Upper lobe of left lung (tissue), 6 donors: ENCODE measurements around the gene SLC6A4. TPM values are rescaled to one million over a fixed set of nuclear protein-coding genes. Genes with fewer than 3 reads are reported as not detected.

Source experiments
- ATAC-seq, 2 donors: fragments of 200-7000 bp; cut with Tn5 transposase; one replicate each; pipeline ENCODE4 v1.9.1; 2022; ENCODE audit warnings: mild to moderate bottlenecking in 2 of 2, moderate library complexity in 2 of 2; ENCODE audit not compliant: low FRiP score in 2 of 2
- DNase-seq, 2 donors: peaks; one replicate each; pipeline ENCODE4 v3.0.0-alpha.2; 2019 to 2020
- H3K27ac ChIP-seq, 4 donors: fragments of 200-600 bp; sonication (generic); one replicate each; pipeline ENCODE4 v1.5.1; 2016 to 2019
- H3K27me3 ChIP-seq, 4 donors: fragments of 200-600 bp; sonication (generic); one replicate each; pipeline ENCODE4 v1.5.1; 2017 to 2019
- H3K36me3 ChIP-seq, 4 donors: fragments of 200-600 bp; sonication (generic); one replicate each; pipeline ENCODE4 v1.5.1; 2016 to 2019
- H3K4me1 ChIP-seq, 4 donors: fragments of 200-600 bp; sonication (generic); one replicate each; pipeline ENCODE4 v1.5.1; 2018 to 2019
- H3K4me3 ChIP-seq, 4 donors: fragments of 200-600 bp; sonication (generic); one replicate each; pipeline ENCODE4 v1.5.1; 2017 to 2019; ENCODE audit warnings: mild to moderate bottlenecking in 2 of 4, moderate library complexity in 1 of 4
- H3K9me3 ChIP-seq, 4 donors: fragments of 200-600 bp; sonication (generic); one replicate each; pipeline ENCODE4 v1.5.1; 2018 to 2019
- EP300 ChIP-seq, 4 donors: sonication (generic); formaldehyde crosslinking; IDR thresholded peaks; one replicate each; pipeline ENCODE4 v1.5.1; 2017; ENCODE audit warnings: antibody characterized with exemption in 4 of 4, control low read depth in 2 of 4
- POLR2A ChIP-seq, 4 donors: fragments of 450-650 bp; IDR thresholded peaks; one replicate each; pipeline ENCODE4 v1.5.1; 2016 to 2017; ENCODE audit warnings: antibody characterized with exemption in 4 of 4, mild to moderate bottlenecking in 2 of 4
- POLR2AphosphoS5 ChIP-seq, 2 donors: sonication (generic); formaldehyde crosslinking; IDR thresholded peaks; one replicate each; pipeline ENCODE4 v1.5.1; 2017; ENCODE audit warnings: antibody characterized with exemption in 2 of 2
- WGBS, 2 donors: methylation state at CpG; one replicate each; pipeline ENCODE4 v1.1.5; 2017 to 2018; 5-methylcytosine and 5-hydroxymethylcytosine counted together
- total RNA-seq, 6 donors: library from RNA; depleted of rRNA in 4 of 6; stranded (reverse); fragments of >200 nt in 4 of 6; gene quantifications; one replicate each; pipeline versions ENCODE4 v1.1.0 to v1.2.1, GENCODE V29; 2016 to 2021
- TF ChIP-seq, protein P1 (sequence below), 6 experiments: fragments of 450-650 bp in 4 of 6; fragments of 200-600 bp in 2 of 6; sonication (generic) in 2 of 6; IDR thresholded peaks; one replicate each; pipeline ENCODE4 v1.5.1; 2016 to 2019; ENCODE audit warnings: antibody characterized with exemption in 6 of 6
- donor health status: DM: no; HTN: no; CAD: no; lungs with moderate emphysema.
- donor health status: DM: no; HTN: yes; CAD: no; lungs with severe emphysema.

The SLC6A4 gene
- total RNA-seq, 6 donors from 2014 or later, result 14.7 to 289 (median 44.8) TPM

DNA sequence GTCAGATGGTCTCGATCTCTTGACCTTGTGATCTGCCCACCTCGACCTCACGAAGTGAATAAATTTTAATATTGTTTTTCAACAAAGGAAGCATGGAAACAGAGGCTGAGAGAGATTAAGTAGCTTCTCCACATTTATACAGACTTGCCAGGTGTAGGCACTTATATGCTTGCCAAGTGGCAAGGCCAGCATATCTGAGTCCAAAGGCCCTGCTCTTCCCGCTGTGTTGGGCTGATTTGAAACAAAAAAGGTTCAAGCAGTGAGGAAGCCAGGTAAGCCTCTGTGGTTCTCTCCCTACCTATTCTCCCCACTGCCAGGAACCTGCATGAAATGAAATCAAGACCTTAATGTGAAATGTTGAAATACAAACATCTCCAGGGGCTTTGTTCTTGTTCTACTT is 7.5 kb upstream of the SLC6A4 start:
- Histone ChIP-seq H3K36me3 (peaks cover 0 to 5% (median 2%) of the 10 kb centered on the region in 4 donors), H3K4me1 (peaks cover 8 to 18% (median 13%) of the 10 kb centered on the region in 4 donors), H3K27me3 (peaks cover 0 to 8% (median 4%) of the 10 kb centered on the region in 4 donors), H3K4me3 (no peak overlapping the region), H3K9me3 (no peaks in the 10 kb centered on the region), H3K27ac (no peak overlapping the region)
- ATAC-seq (no peak), DNase-seq (no peak)
- TF ChIP-seq POLR2A (IDR thresholded peaks at IDR 0.05) (no peak), POLR2AphosphoS5 (IDR thresholded peaks at IDR 0.05) (no peak), EP300 (IDR thresholded peaks at IDR 0.05) (no peak)
- TF ChIP-seq, protein P1, sequence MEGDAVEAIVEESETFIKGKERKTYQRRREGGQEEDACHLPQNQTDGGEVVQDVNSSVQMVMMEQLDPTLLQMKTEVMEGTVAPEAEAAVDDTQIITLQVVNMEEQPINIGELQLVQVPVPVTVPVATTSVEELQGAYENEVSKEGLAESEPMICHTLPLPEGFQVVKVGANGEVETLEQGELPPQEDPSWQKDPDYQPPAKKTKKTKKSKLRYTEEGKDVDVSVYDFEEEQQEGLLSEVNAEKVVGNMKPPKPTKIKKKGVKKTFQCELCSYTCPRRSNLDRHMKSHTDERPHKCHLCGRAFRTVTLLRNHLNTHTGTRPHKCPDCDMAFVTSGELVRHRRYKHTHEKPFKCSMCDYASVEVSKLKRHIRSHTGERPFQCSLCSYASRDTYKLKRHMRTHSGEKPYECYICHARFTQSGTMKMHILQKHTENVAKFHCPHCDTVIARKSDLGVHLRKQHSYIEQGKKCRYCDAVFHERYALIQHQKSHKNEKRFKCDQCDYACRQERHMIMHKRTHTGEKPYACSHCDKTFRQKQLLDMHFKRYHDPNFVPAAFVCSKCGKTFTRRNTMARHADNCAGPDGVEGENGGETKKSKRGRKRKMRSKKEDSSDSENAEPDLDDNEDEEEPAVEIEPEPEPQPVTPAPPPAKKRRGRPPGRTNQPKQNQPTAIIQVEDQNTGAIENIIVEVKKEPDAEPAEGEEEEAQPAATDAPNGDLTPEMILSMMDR (IDR thresholded peaks at IDR 0.05), result no peak
- WGBS, 2 donors, result 94 to 95% methylated on average over 4 of the region's 4 CpGs

DNA sequence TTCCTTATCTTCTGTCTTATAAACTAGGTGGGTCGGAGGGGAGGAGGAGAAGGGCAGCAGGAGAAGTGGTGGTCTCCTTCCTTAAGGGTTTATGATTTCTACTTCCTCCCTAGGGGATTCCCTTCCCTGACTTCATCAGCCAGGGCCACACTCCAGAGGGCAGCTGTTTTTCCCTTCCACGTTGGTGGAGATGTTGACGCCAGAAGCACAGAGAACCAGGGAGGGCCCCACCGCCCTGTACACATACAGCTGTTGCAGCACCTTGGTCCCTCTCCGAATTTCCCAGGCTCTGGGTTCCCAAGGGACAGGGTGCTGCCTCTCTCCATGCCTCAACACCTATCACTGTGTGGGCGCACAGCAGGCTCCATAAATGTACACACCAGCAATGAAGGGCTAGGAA is 5.6 kb upstream of the SLC6A4 start:
- Histone ChIP-seq H3K9me3 (no peaks in the 10 kb centered on the region), H3K27me3 (peaks cover 0 to 14% (median 6%) of the 10 kb centered on the region in 4 donors), H3K27ac (peak overlapping the region in 2 of 4 donors; percentile 11 to 31), H3K4me3 (no peak overlapping the region), H3K4me1 (peaks cover 22 to 37% (median 24%) of the 10 kb centered on the region in 4 donors), H3K36me3 (no peaks in the 10 kb centered on the region)
- WGBS, 2 donors, result 82 to 87% methylated on average over 6 of the region's 6 CpGs
- ATAC-seq (no peak), DNase-seq (no peak)
- no peak for TF ChIP-seq POLR2A (IDR thresholded peaks at IDR 0.05)
- TF ChIP-seq, protein P1 (IDR thresholded peaks at IDR 0.05), result no peak
- TF ChIP-seq POLR2AphosphoS5 (IDR thresholded peaks at IDR 0.05), result no peak
- TF ChIP-seq EP300 (IDR thresholded peaks at IDR 0.05), result no peak

DNA sequence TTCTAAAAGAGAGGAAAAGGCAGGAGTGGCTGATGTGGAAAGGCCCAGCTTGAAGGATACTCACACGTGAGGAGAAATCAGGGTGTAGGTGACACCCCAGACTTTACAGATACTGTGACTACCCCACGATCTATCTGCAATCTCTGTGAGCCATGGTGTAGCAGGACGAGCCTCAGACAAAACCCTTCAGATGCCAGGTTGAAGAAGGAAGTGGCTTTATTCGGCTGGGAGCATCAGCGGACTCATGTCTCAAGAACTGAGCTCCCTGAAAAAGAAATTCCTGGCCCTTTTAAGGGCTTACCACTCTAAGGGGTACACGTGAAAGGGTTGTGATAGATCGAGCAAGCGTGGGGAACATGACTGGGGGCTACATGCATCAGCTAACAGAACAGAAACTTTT is 4.7 kb upstream of the SLC6A4 start:
- H3K4me1 ChIP-seq, result peaks cover 31 to 46% (median 33%) of the 10 kb centered on the region in 4 donors
- peak overlapping the region in 3 of 4 donors; percentile 72 to 89 (median 75) for H3K27ac ChIP-seq
- H3K9me3 ChIP-seq, result no peaks in the 10 kb centered on the region
- H3K36me3 ChIP-seq, result no peaks in the 10 kb centered on the region
- no peak for DNase-seq
- WGBS, 2 donors, result 77 to 89% methylated on average over 8 of the region's 8 CpGs
- no peak overlapping the region for H3K4me3 ChIP-seq
- no peak for ATAC-seq
- peaks cover 0 to 22% (median 13%) of the 10 kb centered on the region in 4 donors for H3K27me3 ChIP-seq
- TF ChIP-seq POLR2AphosphoS5 (IDR thresholded peaks at IDR 0.05) (no peak), POLR2A (IDR thresholded peaks at IDR 0.05) (no peak), EP300 (IDR thresholded peaks at IDR 0.05) (no peak)
- TF ChIP-seq, protein P1 (IDR thresholded peaks at IDR 0.05), result no peak

DNA sequence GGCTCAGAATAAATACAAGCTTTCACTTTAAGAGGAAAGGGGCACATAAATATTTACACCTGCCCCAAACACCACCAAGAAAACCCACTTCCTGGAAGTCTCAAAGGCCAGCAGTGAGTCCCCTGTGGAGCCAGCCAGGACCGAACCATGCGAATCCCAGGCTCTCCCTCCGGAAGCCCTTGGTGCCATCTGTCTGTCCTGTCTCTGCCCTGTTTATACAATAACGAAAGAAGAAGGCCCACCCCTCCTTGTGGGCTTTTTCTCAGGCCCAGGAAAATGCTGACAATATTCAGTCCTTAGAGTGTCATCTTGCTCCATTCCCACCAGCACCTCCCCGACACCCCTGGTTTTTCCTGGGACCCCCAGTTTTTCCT is 3.6 kb upstream of the SLC6A4 start:
- peak overlapping the region in 3 of 4 donors; percentile 72 to 89 (median 75) for H3K27ac ChIP-seq
- no peaks in the 10 kb centered on the region for H3K9me3 ChIP-seq
- TF ChIP-seq, protein P1 (IDR thresholded peaks at IDR 0.05), result no peak
- TF ChIP-seq POLR2AphosphoS5 (IDR thresholded peaks at IDR 0.05) (peak in 1 of 2 donors; percentile 48), POLR2A (IDR thresholded peaks at IDR 0.05) (no peak), EP300 (IDR thresholded peaks at IDR 0.05) (peak in 1 of 4 donors; percentile 55)
- DNase-seq (no peak), ATAC-seq (no peak)
- WGBS, 2 donors, result 60 to 65% methylated on average over 5 of the region's 5 CpGs
- H3K36me3 ChIP-seq, result no peaks in the 10 kb centered on the region
- peak overlapping the region in 3 of 4 donors; percentile 55 to 66 (median 56) for H3K4me3 ChIP-seq
- peaks cover 0 to 23% (median 13%) of the 10 kb centered on the region in 4 donors for H3K27me3 ChIP-seq
- H3K4me1 ChIP-seq, result peaks cover 33 to 50% (median 35%) of the 10 kb centered on the region in 4 donors
